HG02938 (cell line): ENCODE data around the gene PDIA2.

Experiments
- ATAC-seq: cut with Tn5 transposase; IDR thresholded peaks from one replicate; pipeline ENCODE4 v1.9.1; 2021; ENCODE audit warnings: mild to moderate bottlenecking, moderate library complexity; ENCODE audit not compliant: unreplicated experiment

Gene PDIA2

DNA sequence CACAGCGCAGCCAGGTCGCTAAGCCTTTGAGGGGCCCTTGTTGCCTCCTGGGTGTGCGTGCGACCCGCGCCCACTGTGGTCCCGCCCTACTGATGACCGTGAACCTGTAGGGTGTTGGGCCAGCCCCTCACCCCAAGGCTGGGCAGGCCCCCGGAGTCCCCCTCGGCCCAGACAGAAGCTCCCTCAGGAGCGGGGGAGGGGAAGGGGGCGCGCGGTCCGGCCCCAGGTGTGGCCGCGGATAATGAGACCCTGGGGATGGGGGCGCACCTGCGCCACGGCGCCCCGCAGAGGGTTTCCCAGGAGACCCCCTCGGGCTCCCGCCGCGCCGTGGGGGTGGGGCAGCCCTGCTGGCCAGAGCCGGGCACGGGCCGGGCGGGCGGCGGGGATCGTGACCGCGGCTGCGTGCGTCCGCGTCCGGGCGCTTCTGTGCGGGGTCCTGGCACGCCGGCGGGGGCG lies 2.9 kb upstream of the PDIA2 start:
- no peak for ATAC-seq

DNA sequence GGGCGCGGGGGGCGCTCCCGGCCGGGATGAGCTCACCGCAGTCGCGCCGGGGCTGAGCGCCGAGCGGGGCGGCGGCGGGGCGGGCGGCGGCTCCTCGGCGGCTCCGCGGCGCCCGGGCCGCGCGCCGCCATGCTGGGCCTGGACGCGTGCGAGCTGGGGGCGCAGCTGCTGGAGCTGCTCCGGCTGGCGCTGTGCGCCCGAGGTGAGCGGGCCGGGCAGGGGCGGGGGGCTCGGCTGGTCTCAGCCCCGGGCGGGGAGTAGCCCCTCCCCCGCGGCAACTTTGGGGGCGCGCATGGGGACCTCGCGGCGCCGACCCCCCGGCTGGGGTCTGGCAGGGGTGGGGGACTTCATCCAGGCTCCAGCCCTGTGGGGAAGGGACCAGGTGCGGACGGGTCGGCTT lies 2.4 kb upstream of the PDIA2 start, which contains the start of gene ARHGDIG:
Gene ARHGDIG (plus strand): TSS at position 40 of the 400 bp plus-strand sequence. CDS start 90 bp downstream, at position 130.
- no peak for ATAC-seq

DNA sequence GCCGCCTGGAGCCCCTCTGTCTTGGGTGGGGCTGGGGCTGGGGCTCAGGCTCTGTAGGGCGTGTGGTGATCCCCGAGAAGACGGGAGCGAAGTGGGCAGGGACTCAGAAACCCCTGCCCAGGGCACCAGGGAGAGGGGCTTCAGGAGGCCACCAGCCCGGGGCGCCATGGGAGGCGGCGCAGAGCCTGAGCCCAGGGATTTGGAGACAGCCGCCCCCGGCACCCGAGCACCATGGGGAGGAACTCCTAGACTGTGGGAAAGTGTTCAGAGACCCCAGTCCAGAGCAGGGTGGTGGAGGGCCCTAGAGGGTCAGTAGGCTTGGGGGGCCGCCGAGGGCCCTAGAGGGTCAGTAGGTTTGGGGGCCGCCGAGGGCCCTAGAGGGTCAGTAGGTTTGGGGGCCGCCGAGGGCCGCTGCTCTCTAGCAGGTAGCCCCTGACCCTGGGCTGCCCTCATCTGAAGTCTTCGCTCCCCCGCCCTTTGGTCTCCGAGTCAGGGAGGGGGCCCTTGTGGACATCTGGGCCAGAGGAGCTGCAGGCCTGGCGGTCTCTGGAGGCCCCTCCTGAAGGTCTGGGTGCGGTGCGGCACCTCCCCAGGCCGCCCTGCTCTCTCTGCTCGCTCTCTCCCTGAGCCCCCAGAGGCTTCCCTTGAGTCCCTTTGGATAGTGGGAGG lies 1.8 kb upstream of the PDIA2 start:
- no peak for ATAC-seq

DNA sequence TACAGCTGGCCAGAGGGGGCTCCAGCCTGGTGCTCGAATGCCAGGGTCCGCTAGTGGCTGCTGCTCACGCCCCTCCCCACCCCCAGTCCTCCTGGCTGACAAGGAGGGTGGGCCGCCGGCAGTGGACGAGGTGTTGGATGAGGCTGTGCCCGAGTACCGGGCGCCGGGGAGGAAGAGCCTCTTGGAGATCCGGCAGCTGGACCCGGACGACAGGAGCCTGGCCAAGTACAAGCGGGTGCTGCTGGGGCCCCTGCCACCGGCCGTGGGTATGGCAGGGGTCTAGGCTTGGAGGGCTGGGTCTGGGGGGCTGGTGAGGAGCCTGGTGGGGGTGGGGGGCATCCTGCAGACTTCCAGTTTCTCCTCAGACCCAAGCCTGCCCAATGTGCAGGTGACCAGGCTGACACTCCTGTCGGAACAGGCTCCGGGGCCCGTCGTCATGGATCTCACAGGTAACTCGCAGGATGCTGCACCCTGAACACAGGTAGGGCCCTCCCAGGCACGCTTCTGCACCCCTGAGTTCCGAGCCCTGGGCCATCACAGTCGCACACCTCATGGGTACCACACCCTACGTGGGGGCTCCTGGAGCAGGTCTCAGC lies 1.2 kb upstream of the PDIA2 start:
- no peak for ATAC-seq

DNA sequence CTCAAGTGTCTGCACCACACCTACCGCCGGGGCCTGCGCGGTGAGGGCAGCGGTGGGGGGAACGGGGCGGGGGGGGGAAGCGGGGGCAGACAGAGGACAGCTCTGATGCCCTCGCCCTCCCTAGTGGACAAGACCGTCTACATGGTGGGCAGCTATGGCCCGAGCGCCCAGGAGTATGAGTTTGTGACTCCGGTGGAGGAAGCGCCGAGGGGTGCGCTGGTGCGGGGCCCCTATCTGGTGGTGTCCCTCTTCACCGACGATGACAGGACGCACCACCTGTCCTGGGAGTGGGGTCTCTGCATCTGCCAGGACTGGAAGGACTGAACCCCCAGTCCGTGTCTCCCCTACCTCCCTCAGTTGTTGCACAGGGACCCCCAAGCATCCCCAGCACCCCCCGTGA lies 473 bp upstream of the PDIA2 start:
- no peak for ATAC-seq

DNA sequence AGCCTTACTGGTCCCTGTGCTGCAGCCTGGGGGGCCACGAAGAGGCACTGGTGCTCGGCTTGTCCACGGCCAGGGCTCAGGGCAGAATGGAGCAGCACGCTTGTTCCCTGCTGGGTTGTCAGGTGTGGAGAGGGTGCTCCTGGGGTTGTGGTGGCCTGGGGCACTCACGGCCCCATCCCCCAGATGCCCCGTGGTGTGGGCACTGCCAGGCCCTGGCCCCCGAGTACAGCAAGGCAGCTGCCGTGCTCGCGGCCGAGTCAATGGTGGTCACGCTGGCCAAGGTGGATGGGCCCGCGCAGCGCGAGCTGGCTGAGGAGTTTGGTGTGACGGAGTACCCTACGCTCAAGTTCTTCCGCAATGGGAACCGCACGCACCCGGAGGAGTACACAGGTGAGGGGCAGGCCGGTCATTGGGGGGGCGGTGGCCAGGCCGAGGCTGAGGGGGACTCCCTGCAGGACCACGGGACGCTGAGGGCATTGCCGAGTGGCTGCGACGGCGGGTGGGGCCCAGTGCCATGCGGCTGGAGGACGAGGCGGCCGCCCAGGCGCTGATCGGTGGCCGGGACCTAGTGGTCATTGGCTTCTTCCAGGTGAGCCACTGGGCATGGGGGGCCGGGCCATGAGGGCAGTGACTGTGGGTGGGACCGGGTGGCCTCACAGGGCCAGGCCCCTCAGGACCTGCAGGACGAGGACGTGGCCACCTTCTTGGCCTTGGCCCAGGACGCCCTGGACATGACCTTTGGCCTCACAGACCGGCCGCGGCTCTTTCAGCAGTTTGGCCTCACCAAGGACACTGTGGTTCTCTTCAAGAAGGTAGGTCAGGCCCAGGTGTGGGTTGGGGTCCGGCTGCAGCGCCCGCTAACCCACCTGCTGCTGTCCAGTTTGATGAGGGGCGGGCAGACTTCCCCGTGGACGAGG lies 1.5 kb downstream of the PDIA2 start:
- ATAC-seq = no peak

DNA sequence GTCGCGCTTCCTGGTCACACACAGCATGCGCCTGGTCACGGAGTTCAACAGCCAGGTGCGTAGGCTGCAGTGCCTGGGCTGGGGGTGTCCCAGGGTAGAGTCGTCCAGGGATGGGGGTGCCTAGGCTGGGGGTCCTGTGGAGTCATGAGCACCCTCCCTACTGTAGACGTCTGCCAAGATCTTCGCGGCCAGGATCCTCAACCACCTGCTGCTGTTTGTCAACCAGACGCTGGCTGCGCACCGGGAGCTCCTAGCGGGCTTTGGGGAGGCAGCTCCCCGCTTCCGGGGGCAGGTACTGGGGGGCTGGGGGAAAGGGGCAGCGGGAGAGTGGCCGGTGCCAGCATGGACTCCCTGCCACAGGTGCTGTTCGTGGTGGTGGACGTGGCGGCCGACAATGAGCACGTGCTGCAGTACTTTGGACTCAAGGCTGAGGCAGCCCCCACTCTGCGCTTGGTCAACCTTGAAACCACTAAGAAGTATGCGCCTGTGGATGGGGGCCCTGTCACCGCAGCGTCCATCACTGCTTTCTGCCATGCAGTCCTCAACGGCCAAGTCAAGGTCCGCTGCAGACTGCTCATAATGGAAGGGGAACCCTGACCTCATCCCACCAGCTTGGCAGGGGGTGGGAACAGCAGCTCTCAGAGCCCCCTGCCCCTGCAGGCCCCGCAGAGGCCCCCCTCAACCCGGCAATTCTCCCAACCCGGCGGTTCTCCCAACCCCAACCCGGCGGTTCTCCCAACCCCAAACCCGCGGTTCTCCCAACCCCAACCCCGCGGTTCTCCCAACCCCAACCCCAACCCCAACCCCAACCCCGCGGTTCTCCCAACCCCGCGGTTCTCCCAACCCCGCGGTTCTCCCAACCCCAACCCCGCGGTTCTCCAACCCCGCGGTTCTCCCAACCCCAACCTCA lies 2.4 kb downstream of the PDIA2 start:
- no peak for ATAC-seq

DNA sequence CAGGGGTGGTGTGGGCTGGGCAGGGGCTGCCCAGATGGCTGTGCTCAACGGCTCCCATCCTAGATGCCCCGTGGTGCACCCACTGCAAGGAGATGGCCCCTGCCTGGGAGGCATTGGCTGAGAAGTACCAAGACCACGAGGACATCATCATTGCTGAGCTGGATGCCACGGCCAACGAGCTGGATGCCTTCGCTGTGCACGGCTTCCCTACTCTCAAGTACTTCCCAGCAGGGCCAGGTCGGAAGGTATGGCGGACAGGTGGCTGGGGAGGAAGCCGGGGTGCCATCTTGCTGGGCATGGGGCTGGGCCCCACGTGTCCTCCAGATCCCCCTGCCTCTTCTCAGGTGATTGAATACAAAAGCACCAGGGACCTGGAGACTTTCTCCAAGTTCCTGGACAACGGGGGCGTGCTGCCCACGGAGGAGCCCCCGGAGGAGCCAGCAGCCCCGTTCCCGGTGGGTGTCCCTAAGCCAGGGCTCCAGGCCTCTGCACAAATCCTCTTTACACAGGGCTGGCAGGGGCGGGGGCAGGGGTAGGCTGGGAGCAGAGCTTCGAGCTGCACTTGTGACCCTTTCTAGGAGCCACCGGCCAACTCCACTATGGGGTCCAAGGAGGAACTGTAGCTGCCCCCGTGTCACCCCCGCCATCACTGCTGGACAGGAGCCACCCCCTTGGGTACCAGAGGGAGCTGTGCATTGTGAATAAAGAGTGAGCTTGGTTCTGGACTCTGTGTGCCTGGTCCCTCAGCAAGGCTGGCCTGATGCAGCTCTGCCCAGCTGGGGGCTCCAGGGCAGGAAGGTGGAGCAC lies 3.7 kb downstream of the PDIA2 start:
- ATAC-seq = no peak

DNA sequence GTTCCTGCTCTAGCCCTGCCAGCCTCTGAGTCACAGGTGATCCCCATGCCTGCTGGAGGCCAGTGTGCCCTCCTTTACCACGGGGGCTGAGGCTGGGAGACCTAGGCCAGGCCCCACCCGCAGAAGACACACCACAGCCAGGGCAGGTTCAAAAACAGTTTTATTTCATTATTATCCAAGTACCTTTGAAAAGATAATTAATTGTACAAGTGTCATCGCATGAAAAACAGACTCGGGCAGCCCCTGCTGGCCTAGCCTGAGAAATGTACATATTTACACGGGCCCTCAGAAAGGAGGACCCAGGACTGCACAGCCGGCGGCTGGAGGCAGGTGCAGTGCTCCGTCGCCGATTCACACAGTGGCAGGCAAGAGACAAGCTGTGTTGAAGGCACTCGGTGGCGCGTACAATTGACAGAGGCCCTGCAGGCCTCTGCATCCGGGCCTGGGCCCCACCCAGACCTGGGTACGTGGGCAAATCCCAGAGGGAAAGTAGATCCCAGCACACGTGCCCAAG lies 4.4 kb downstream of the PDIA2 start:
- no peak for ATAC-seq

DNA sequence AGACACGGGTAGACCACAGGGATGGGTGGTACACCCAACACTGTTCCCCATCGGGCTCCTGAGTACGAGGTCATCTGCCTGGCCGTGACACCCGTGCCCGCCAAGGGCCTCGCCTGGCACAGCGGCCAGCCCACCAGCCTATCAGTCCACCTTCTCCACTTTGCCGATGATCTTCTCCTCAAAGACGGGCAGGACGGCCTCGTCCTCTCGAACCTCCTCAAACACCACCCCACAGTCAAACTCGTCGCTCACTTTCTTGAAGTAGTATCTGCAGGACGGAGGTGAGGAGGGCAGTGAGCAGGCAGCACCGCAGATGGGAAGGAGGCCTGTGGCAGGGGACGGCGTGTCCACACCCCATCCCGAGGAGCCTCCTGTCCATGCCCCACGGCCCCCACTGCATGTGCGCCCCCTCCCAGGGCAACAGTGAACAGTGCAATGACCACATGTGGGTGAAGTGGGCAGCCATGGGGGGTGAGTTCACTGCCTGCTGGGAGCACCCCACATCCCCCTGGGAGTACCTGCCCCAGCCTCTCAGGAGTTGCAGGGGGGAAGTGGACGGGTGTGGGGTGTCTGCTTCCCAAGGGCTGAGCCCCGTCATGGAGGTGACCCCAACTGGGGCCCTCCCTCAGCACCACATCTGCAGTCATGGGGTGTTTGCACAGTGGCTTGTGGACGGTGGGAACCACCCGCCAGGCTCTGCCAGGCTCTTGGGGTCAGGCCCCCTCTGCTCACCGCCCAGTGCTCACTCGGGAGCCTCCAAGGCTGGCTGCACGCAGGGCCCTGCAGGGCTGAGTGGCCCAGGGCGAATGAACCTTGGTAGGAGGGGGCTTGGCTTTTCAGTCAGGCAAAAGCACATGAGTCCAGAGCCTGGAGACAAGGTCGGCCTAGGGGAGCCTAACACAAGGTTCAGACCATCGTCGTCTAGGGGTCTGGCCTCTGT lies 5.3 kb downstream of the PDIA2 start:
- no peak for ATAC-seq

DNA sequence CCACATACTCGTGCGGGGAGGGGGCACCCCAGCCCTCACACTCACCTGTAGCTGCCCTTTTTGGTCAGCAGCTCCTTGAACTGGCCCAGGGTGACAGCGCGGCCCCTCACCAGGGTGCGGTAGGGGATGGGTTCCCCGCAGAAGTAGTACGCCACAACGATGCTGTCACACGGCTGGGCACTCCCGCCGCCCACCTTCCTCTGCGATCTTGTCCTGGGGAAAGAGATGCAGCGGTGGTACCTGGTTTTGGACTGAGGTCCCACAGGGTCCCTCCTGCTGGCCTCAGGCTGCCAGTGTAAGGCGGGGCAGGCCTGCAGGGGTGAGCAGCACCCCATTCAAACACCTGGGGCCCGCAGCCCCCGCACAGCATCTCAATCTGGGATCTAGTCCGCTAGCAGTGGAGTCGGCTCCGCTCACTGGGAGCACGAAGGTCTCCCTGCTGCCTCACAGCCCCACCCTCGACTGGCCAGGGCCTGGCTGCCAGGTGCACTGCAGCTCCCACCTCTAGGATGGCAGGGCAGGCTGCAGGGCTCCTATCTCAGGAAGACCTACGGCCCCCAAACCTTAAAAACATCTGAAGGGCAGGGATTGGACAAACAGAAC lies 6.5 kb downstream of the PDIA2 start:
- ATAC-seq = no peak

DNA sequence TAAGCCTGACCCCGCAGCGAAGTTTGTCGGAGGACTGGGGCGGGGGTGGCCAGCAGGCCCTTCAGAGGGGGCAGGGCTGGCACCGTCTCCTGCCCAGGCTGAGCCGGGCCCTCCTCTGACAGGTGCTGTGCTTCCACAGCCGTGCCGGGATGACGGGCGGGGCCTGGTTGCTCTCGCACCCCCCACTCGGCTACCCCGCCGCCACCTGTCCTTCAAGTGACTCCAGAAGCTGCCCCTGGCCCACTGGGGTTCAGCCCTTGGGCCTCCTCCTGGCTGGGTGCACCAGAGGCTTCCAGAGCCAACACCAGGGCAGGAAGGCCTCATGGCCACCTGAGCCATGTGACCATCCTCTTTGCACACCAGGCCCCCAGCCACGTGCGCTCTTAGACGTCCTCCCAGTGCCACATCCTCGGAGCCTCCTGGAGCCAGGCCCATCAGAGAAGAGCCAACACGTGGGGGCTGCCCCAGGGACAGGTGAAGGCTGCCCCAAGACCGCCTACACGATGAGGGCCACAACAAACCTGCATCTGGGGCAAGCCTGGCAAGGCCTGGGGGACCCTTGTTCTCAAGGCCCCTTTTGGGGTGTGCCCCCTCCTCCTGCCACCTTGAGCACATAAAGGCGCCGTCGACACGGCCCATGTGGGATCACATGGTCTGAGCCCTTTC lies 7.2 kb downstream of the PDIA2 start:
- no peak for ATAC-seq

DNA sequence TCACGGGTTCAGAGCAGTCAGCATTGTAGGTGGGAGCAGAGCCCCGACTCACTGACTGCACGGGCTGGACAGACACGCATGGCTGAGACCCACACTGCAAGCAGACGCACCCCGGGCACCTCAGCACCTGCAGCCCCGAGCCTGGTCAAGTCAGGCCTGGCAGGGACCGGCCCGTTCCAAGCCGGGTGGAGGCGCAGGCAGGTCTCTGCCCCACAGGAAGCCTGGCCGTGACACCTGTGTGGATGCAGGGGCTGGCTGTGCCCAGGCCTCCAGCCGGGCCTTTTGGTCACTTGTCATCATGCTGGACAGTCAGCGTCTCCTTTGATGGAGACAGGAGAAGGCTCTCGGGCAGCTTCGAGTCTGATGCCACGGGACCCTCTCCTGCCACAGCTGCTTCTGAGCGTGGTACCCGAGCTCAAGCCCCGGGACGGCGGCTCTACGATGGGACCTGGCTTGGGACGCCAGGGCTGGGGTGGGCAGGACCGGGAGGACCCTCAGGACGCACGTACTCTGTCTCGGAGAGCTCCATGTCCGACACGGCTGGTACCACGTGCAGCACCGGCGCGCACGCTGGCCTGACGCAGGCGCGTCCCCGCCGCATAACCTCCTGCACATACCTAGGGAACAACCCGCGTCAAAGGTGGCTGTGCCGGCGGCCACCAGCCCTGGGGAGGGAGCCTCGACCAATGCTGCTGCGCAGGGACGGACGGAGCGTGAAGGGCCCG lies 7.9 kb downstream of the PDIA2 start:
- no peak for ATAC-seq

DNA sequence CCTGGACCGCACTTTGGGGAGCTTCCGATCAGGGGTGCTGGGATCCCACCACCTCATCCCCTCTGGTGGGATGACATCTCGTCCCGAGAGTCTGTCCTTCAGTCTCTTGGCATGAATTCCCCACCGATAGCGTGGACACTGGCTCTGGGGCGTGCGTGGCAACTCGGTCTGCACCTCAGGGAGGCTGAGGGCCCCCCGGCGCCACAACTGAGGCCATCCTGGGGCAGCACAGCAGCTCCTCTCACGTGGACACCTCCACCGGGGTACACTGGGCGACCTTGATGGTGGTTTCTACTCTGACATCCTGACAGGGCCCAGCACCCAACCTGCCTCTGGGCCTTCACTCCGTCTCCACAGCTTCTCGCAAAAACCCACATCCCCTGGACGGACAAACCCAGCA lies 8.6 kb downstream of the PDIA2 start:
- ATAC-seq = no peak

DNA sequence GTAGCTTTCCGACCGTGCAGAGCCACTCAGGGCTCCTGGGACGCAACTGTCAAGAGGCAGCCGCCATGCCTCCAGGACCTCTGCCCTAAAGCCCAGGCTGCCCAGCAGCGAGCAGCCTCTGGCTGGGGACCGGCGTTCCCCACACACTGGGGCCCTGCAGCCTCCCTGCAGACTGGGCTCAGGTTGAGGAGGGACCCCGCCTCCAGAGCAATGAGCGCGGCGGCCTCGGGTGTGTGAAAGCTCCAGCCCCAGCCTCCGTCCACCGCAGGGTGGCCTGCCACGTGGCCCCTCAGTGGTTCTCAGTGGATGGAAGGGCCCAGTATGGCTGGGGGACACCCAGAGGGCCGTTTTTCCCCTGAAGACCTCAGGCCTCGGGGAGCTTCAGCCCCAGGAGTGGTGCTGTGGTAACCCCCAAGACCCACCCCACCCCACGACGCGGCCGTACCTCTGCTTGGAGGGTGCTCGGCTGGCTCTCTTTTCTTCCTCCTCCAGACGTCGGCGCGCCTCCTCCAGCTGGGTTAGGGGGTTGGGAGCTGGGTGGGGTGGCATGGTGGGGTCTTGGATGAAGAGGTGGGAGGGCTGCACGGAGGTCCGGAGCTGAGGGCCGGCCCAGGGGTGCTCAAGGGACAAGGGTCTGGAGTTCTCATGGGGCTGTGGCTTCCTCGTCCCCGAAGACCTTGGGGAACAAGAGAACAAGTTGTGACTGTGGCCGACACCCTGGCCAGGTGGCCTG lies 10.2 kb downstream of the PDIA2 start:
- no peak for ATAC-seq

DNA sequence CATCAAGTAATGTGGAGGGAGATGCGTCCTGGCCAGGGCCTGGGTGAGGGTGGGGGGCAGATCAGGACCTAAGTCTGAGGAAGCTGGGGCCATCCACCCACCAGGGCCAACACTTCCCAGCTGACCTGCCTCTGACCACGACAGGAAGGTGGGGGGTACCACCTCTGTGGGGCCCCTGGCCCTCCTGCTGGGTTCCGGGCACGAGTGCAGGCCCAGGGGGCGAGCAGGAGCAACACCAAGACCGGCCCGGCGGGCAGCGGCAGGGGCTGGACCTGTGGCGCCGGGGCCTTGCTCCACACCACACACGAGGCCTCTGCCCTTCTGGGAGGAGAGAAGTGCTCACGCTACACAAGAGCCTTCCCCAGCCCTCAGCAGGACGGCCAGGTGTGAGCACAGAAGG lies 13.3 kb downstream of the PDIA2 start:
- ATAC-seq = no peak
